ENCODE data around the gene ANTXR1. TPM values are rescaled to one million over a fixed set of nuclear protein-coding genes. Genes with fewer than 3 reads are reported as not detected.
A peak's percentile ranks its signal among the peaks of the same experiment; 100 is the strongest.

ANTXR1 gene
- total RNA-seq, 1 donor: 206 TPM

GRCh38 chr2:69095305-69095704 is 82.3 kb downstream of the ANTXR1 start:
- peak; percentile 82 for DNase-seq (ENCODE audit: low read depth)
- TF ChIP-seq, protein P1, sequence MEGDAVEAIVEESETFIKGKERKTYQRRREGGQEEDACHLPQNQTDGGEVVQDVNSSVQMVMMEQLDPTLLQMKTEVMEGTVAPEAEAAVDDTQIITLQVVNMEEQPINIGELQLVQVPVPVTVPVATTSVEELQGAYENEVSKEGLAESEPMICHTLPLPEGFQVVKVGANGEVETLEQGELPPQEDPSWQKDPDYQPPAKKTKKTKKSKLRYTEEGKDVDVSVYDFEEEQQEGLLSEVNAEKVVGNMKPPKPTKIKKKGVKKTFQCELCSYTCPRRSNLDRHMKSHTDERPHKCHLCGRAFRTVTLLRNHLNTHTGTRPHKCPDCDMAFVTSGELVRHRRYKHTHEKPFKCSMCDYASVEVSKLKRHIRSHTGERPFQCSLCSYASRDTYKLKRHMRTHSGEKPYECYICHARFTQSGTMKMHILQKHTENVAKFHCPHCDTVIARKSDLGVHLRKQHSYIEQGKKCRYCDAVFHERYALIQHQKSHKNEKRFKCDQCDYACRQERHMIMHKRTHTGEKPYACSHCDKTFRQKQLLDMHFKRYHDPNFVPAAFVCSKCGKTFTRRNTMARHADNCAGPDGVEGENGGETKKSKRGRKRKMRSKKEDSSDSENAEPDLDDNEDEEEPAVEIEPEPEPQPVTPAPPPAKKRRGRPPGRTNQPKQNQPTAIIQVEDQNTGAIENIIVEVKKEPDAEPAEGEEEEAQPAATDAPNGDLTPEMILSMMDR (IDR thresholded peaks at IDR 0.05; ENCODE audit: insufficient read depth, low read depth, low read length): no peak
- H3K4me3 ChIP-seq (ENCODE audit: low read depth, low read length): no peak overlapping the region

GRCh38 chr2:69096326-69097095 is 83.5 kb downstream of the ANTXR1 start:
- no peak overlapping the region for H3K4me3 ChIP-seq (ENCODE audit: low read depth, low read length)
- TF ChIP-seq, protein P1 (IDR thresholded peaks at IDR 0.05; ENCODE audit: insufficient read depth, low read depth, low read length): no peak
- no peak for DNase-seq (ENCODE audit: low read depth)

- no peak overlapping the region for H3K4me3 ChIP-seq (ENCODE audit: low read depth, low read length)
- DNase-seq (ENCODE audit: low read depth): no peak
- TF ChIP-seq, protein P1 (IDR thresholded peaks at IDR 0.05; ENCODE audit: insufficient read depth, low read depth, low read length): no peak
Measured at GRCh38 chr2:69097148-69097610, 84.2 kb downstream of the ANTXR1 start.

GRCh38 chr2:69097891-69098655 is 85.1 kb downstream of the ANTXR1 start:
- no peak for DNase-seq (ENCODE audit: low read depth)
- H3K4me3 ChIP-seq (ENCODE audit: low read depth, low read length): no peak overlapping the region
- TF ChIP-seq, protein P1 (IDR thresholded peaks at IDR 0.05; ENCODE audit: insufficient read depth, low read depth, low read length): no peak

DNA sequence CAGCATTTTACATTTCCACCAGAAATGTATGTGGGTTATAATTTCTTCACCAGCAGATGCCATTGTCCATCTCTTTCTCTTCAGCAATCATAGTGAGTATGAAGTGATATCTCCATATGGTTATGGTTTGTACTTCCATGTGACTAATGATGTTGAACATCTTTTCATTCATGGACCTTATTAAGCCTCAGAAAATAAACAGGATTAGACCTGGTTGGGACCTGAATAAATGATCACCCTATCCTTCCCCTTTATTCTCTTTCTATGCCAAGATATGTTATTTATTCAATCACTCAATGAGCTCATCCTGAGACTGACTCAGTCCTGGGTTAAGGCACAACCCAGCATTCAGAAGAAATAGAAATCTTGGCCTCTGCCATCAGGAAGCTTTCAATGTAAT is 86.6 kb downstream of the ANTXR1 start:
- no peak overlapping the region for H3K4me3 ChIP-seq (ENCODE audit: low read depth, low read length)
- no peak for DNase-seq (ENCODE audit: low read depth)
- TF ChIP-seq, protein P1 (IDR thresholded peaks at IDR 0.05; ENCODE audit: insufficient read depth, low read depth, low read length): no peak

GRCh38 chr2:69100220-69100723 is 87.3 kb downstream of the ANTXR1 start:
- TF ChIP-seq, protein P1 (IDR thresholded peaks at IDR 0.05; ENCODE audit: insufficient read depth, low read depth, low read length): no peak
- DNase-seq (ENCODE audit: low read depth): peak; percentile 92
- no peak overlapping the region for H3K4me3 ChIP-seq (ENCODE audit: low read depth, low read length)
